Upper lobe of left lung (tissue), 6 donors: ENCODE measurements around the gene HS3ST5. TPM values are rescaled to one million over a fixed set of nuclear protein-coding genes. Genes with fewer than 3 reads are reported as not detected.

Experiments used
- ATAC-seq, 2 donors: fragments of 200-7000 bp; cut with Tn5 transposase; one replicate each; pipeline ENCODE4 v1.9.1; 2022; ENCODE audit warnings: mild to moderate bottlenecking in 2 of 2, moderate library complexity in 2 of 2; ENCODE audit not compliant: low FRiP score in 2 of 2
- DNase-seq, 2 donors: peaks; one replicate each; pipeline ENCODE4 v3.0.0-alpha.2; 2019 to 2020
- H3K27ac ChIP-seq, 4 donors: fragments of 200-600 bp; sonication (generic); one replicate each; pipeline ENCODE4 v1.5.1; 2016 to 2019
- H3K27me3 ChIP-seq, 4 donors: fragments of 200-600 bp; sonication (generic); one replicate each; pipeline ENCODE4 v1.5.1; 2017 to 2019
- H3K36me3 ChIP-seq, 4 donors: fragments of 200-600 bp; sonication (generic); one replicate each; pipeline ENCODE4 v1.5.1; 2016 to 2019
- H3K4me1 ChIP-seq, 4 donors: fragments of 200-600 bp; sonication (generic); one replicate each; pipeline ENCODE4 v1.5.1; 2018 to 2019
- H3K4me3 ChIP-seq, 4 donors: fragments of 200-600 bp; sonication (generic); one replicate each; pipeline ENCODE4 v1.5.1; 2017 to 2019; ENCODE audit warnings: mild to moderate bottlenecking in 2 of 4, moderate library complexity in 1 of 4
- H3K9me3 ChIP-seq, 4 donors: fragments of 200-600 bp; sonication (generic); one replicate each; pipeline ENCODE4 v1.5.1; 2018 to 2019
- EP300 ChIP-seq, 4 donors: sonication (generic); formaldehyde crosslinking; IDR thresholded peaks; one replicate each; pipeline ENCODE4 v1.5.1; 2017; ENCODE audit warnings: antibody characterized with exemption in 4 of 4, control low read depth in 2 of 4
- POLR2A ChIP-seq, 4 donors: fragments of 450-650 bp; IDR thresholded peaks; one replicate each; pipeline ENCODE4 v1.5.1; 2016 to 2017; ENCODE audit warnings: antibody characterized with exemption in 4 of 4, mild to moderate bottlenecking in 2 of 4
- POLR2AphosphoS5 ChIP-seq, 2 donors: sonication (generic); formaldehyde crosslinking; IDR thresholded peaks; one replicate each; pipeline ENCODE4 v1.5.1; 2017; ENCODE audit warnings: antibody characterized with exemption in 2 of 2
- WGBS, 2 donors: methylation state at CpG; one replicate each; pipeline ENCODE4 v1.1.5; 2017 to 2018; 5-methylcytosine and 5-hydroxymethylcytosine counted together
- total RNA-seq, 6 donors: library from RNA; depleted of rRNA in 4 of 6; stranded (reverse); fragments of >200 nt in 4 of 6; gene quantifications; one replicate each; pipeline versions ENCODE4 v1.1.0 to v1.2.1, GENCODE V29; 2016 to 2021
- TF ChIP-seq, protein P1 (sequence below), 6 experiments: fragments of 450-650 bp in 4 of 6; fragments of 200-600 bp in 2 of 6; sonication (generic) in 2 of 6; IDR thresholded peaks; one replicate each; pipeline ENCODE4 v1.5.1; 2016 to 2019; ENCODE audit warnings: antibody characterized with exemption in 6 of 6
- donor health status: DM: no; HTN: no; CAD: no; lungs with moderate emphysema.
- donor health status: DM: no; HTN: yes; CAD: no; lungs with severe emphysema.

The HS3ST5 gene
- total RNA-seq, 6 donors from 2014 or later, result 0.17 to 0.52 (median 0.30) TPM; not detected in 1

DNA sequence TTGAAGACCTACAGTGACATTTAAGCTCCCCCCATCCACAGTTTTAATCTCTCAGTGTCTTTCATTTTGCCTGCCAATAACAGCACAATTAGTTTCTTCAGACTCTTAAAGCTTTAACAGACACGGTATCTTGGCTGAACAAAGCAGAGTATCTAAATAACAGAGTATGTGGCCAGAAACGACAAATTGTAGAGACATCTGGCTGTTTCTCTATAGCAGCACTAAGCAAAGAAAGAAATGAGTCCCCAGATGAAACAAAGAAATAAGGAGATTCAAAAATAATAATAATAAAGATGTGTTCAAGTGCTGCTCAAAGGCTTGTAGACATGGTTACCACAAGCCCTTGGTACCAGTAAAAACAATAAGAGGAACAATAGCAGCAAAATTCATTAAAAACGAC, 274.1 kb downstream of the HS3ST5 start:
- no peak overlapping the region for H3K27ac ChIP-seq
- H3K36me3 ChIP-seq, result no peaks in the 10 kb centered on the region
- H3K9me3 ChIP-seq, result no peaks in the 10 kb centered on the region
- DNase-seq (no peak), ATAC-seq (no peak)
- 64 to 74% methylated on average over 3 of the region's 3 CpGs for WGBS, 2 donors
- no peak overlapping the region for H3K4me3 ChIP-seq
- no peaks in the 10 kb centered on the region for H3K4me1 ChIP-seq
- no peak for TF ChIP-seq POLR2A (IDR thresholded peaks at IDR 0.05)
- H3K27me3 ChIP-seq, result no peaks in the 10 kb centered on the region

DNA sequence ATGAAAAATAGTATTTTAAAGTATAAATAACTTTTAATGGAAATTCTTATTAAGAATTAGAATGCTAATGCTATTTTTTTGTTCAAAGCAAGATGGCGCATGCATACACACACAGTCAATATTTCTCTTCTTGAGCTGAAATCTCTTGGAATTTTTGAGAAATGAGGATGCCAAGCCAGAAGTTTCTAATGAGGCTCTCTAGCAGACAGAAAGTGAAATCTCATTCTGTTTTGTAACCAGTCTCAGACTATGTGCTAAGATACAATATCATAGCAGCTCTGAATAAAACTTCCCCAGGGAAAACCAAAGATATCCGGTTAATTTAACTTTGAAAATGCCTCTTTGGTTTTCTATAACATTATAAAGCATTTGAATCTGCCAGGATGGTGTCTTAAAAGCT, 274.7 kb downstream of the HS3ST5 start:
- DNase-seq, result no peak
- H3K9me3 ChIP-seq, result no peaks in the 10 kb centered on the region
- no peaks in the 10 kb centered on the region for H3K36me3 ChIP-seq
- H3K4me3 ChIP-seq, result no peak overlapping the region
- no peak for ATAC-seq
- no peaks in the 10 kb centered on the region for H3K27me3 ChIP-seq
- TF ChIP-seq POLR2A (IDR thresholded peaks at IDR 0.05) (no peak), POLR2AphosphoS5 (IDR thresholded peaks at IDR 0.05) (no peak), EP300 (IDR thresholded peaks at IDR 0.05) (no peak)
- TF ChIP-seq, protein P1, sequence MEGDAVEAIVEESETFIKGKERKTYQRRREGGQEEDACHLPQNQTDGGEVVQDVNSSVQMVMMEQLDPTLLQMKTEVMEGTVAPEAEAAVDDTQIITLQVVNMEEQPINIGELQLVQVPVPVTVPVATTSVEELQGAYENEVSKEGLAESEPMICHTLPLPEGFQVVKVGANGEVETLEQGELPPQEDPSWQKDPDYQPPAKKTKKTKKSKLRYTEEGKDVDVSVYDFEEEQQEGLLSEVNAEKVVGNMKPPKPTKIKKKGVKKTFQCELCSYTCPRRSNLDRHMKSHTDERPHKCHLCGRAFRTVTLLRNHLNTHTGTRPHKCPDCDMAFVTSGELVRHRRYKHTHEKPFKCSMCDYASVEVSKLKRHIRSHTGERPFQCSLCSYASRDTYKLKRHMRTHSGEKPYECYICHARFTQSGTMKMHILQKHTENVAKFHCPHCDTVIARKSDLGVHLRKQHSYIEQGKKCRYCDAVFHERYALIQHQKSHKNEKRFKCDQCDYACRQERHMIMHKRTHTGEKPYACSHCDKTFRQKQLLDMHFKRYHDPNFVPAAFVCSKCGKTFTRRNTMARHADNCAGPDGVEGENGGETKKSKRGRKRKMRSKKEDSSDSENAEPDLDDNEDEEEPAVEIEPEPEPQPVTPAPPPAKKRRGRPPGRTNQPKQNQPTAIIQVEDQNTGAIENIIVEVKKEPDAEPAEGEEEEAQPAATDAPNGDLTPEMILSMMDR (IDR thresholded peaks at IDR 0.05), result no peak
- no peaks in the 10 kb centered on the region for H3K4me1 ChIP-seq
- H3K27ac ChIP-seq, result no peak overlapping the region
- WGBS, 2 donors, result 87 to 91% methylated on average over 2 of the region's 2 CpGs

DNA sequence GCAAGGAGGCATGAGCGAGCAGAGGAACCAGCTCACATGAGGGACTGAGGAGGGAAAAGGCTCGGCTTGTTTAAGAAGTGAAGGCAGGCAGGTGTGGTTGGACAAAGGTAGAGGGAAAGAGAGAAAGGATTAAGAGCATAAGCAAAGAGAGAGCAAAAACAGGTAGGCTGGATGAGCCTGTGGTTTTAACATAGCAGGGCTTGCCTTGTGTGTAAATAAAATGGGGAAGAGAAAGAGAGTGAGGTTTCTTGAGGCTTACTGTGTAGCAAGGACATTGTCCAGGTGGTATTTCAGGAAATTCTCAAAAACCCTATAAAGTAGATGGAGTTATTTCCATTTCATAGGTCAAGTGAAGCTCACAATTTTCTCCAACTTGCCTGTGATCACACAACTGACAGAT, 278.0 kb downstream of the HS3ST5 start:
- Histone ChIP-seq H3K4me1 (no peaks in the 10 kb centered on the region), H3K36me3 (no peaks in the 10 kb centered on the region), H3K27ac (no peak overlapping the region), H3K9me3 (no peaks in the 10 kb centered on the region), H3K4me3 (no peak overlapping the region), H3K27me3 (no peaks in the 10 kb centered on the region)
- no peak for DNase-seq
- whole genome bisulfite sequencing, 2 donors, result 86 to 87% methylated on average over 2 of the region's 2 CpGs
- TF ChIP-seq, protein P1 (IDR thresholded peaks at IDR 0.05), result no peak
- TF ChIP-seq EP300 (IDR thresholded peaks at IDR 0.05), result no peak
- no peak for TF ChIP-seq POLR2A (IDR thresholded peaks at IDR 0.05)
- no peak for TF ChIP-seq POLR2AphosphoS5 (IDR thresholded peaks at IDR 0.05)
- no peak for ATAC-seq

DNA sequence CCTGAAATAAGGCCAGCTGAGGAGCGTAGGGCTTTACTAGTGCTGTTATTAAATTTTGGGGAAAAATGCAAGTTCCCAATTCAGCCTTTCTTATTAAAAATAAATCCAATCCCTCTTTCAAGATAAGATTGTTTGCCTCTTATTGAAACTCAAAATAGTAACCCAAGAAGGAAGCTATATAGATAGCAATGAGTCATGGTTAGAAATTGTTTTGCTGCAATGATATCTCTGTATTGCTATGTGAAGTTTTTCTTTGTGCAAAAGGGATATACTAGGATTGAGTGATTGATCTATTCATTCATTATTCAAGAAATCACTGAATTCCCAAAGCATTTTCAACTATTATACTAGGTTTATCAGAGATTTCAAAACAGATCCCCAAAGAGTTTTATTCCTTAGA, 278.9 kb downstream of the HS3ST5 start:
- ATAC-seq (no peak), DNase-seq (no peak)
- Histone ChIP-seq H3K4me3 (no peak overlapping the region), H3K27me3 (no peaks in the 10 kb centered on the region), H3K27ac (no peak overlapping the region), H3K36me3 (no peaks in the 10 kb centered on the region), H3K9me3 (no peaks in the 10 kb centered on the region), H3K4me1 (no peaks in the 10 kb centered on the region)
- TF ChIP-seq POLR2AphosphoS5 (IDR thresholded peaks at IDR 0.05) (no peak), POLR2A (IDR thresholded peaks at IDR 0.05) (no peak), EP300 (IDR thresholded peaks at IDR 0.05) (no peak)
- TF ChIP-seq, protein P1 (IDR thresholded peaks at IDR 0.05), result no peak
- WGBS, 2 donors, result 85 to 91% methylated on average over 1 of the region's 1 CpG

DNA sequence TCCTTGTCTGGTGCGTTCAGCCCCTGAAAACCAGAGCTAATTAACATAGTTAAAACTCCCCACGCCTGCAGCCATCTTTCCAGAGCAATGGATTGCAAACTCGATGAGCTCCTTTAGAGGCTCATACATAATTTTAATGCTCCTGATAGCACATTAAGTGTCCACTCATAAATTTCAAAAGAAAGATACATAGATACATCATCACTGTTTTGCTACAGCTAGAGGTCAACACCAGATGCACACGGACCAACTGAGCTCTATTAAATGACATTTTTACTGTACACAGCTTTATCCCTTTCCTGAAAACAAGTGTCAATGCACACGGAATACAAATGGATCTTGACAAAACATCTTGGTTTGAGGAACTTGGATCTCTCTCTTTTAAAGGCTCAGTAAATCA, 280.6 kb downstream of the HS3ST5 start:
- no peak overlapping the region for H3K4me3 ChIP-seq
- no peaks in the 10 kb centered on the region for H3K4me1 ChIP-seq
- no peaks in the 10 kb centered on the region for H3K27me3 ChIP-seq
- 73 to 77% methylated on average over 5 of the region's 5 CpGs for WGBS, 2 donors
- no peak overlapping the region for H3K27ac ChIP-seq
- H3K36me3 ChIP-seq, result no peaks in the 10 kb centered on the region
- no peaks in the 10 kb centered on the region for H3K9me3 ChIP-seq
- DNase-seq (no peak), ATAC-seq (no peak)
- TF ChIP-seq EP300 (IDR thresholded peaks at IDR 0.05), result no peak
- TF ChIP-seq, protein P1 (IDR thresholded peaks at IDR 0.05), result no peak
- TF ChIP-seq POLR2A (IDR thresholded peaks at IDR 0.05), result no peak
- no peak for TF ChIP-seq POLR2AphosphoS5 (IDR thresholded peaks at IDR 0.05)
